IMR-90 (cell line): ENCODE measurements around the gene HTRA2. TPM values are rescaled to one million over a fixed set of nuclear protein-coding genes. Genes with fewer than 3 reads are reported as not detected.

Source experiments
- ATAC-seq: fragments of 200-7000 bp; cut with Tn5 transposase; 2 replicates; pipeline ENCODE4 v1.9.1; 2020; ENCODE audit warnings: low read depth, mild to moderate bottlenecking, moderate library complexity
- BruUV-seq: library from RNA; stranded (reverse); fragments of 400-500 nt; replicated peaks from 2 replicates; lab custom pipeline; 2021; lab: Mats Ljungman, UMichigan
- CTCF ChIA-PET: fragments of 300-600 bp; formaldehyde crosslinking; extraction: SDS; loops from one replicate; lab custom pipeline; 2021; ENCODE audit warnings: antibody characterized with exemption; lab: Yijun Ruan, JAX
- POLR2A ChIA-PET: fragments of 300-600 bp; sonication (Branson Sonifier 250); formaldehyde crosslinking; loops from one replicate; lab custom pipeline; 2022; ENCODE audit warnings: antibody characterized with exemption; ENCODE audit not compliant: unreplicated experiment; lab: Charles Lee
- DNase-seq: peaks from one replicate; pipeline ENCODE4 v3.0.0; 2013
- H2AFZ ChIP-seq: replicated peaks from 2 replicates; pipeline ENCODE3; 2013; ENCODE audit warnings: low read length, mild to moderate bottlenecking; ENCODE audit not compliant: poor library complexity
- H2AK5ac ChIP-seq: 2 replicates; pipeline ENCODE4 v1.6.1; 2013; ENCODE audit warnings: low read depth, low read length, inconsistent platforms
- H2AK9ac ChIP-seq: replicated peaks from 2 replicates; pipeline ENCODE3; 2013; ENCODE audit warnings: mild to moderate bottlenecking, low read depth, low read length, moderate library complexity; ENCODE audit not compliant: poor library complexity
- H2BK120ac ChIP-seq: 2 replicates; pipeline ENCODE4 v1.6.1; 2013; ENCODE audit warnings: low read depth, low read length, inconsistent platforms
- H2BK15ac ChIP-seq: 3 replicates; pipeline ENCODE4 v1.6.1; 2013; ENCODE audit warnings: low read depth, low read length, inconsistent platforms
- H2BK20ac ChIP-seq: 2 replicates; pipeline ENCODE4 v1.6.1; 2013; ENCODE audit warnings: low read depth, mild to moderate bottlenecking, inconsistent platforms, low read length, moderate library complexity
- H2BK5ac ChIP-seq: 2 replicates; pipeline ENCODE4 v1.6.1; 2013; ENCODE audit warnings: mild to moderate bottlenecking, low read depth, low read length, inconsistent platforms; ENCODE audit not compliant: poor library complexity, severe bottlenecking
- H3K14ac ChIP-seq: replicated peaks from 2 replicates; pipeline ENCODE4 v1.6.1; 2013; ENCODE audit warnings: low read depth, low read length, inconsistent platforms
- H3K18ac ChIP-seq: 2 replicates; pipeline ENCODE4 v1.6.1; 2013; ENCODE audit warnings: low read depth, low read length, control low read depth
- H3K23ac ChIP-seq: 2 replicates; pipeline ENCODE4 v1.6.1; 2013; ENCODE audit warnings: low read depth, low read length, inconsistent platforms
- H3K27ac ChIP-seq: 2 replicates; pipeline ENCODE4 v1.5.1; 2013; ENCODE audit warnings: mild to moderate bottlenecking, control low read depth, low read length; ENCODE audit not compliant: insufficient read depth
- H3K27me3 ChIP-seq: 2 replicates; pipeline ENCODE4 v1.6.1; 2013; ENCODE audit warnings: low read length; ENCODE audit not compliant: control insufficient read depth, insufficient read depth
- H3K36me3 ChIP-seq: 2 replicates; pipeline ENCODE4 v1.6.1; 2013; ENCODE audit warnings: low read length, mixed read lengths; ENCODE audit not compliant: control insufficient read depth, insufficient read depth
- H3K4ac ChIP-seq: 2 replicates; pipeline ENCODE4 v1.6.1; 2013; ENCODE audit warnings: low read depth, low read length, inconsistent platforms
- H3K4me1 ChIP-seq: 2 replicates; pipeline ENCODE4 v1.6.1; 2013; ENCODE audit warnings: low read length, mixed read lengths; ENCODE audit not compliant: control insufficient read depth, insufficient read depth
- H3K4me2 ChIP-seq: 2 replicates; pipeline ENCODE4 v1.6.1; 2013; ENCODE audit warnings: low read depth, mild to moderate bottlenecking, control low read depth, low read length, moderate library complexity
- H3K4me3 ChIP-seq: 2 replicates; pipeline ENCODE4 v1.5.1; 2013; ENCODE audit warnings: low read depth, mild to moderate bottlenecking, control low read depth, low read length, moderate library complexity; ENCODE audit not compliant: insufficient read depth
- H3K56ac ChIP-seq: 2 replicates; pipeline ENCODE4 v1.6.1; 2013; ENCODE audit warnings: low read length, inconsistent platforms; ENCODE audit not compliant: insufficient read depth; ENCODE audit errors: extremely low read depth
- H3K79me1 ChIP-seq, 2 experiments: 2 replicates each; pipeline ENCODE4 v1.6.1; 2013; ENCODE audit warnings: low read length in 2 of 2, inconsistent platforms in 1 of 2, low read depth in 1 of 2
- H3K9ac ChIP-seq: 2 replicates; pipeline ENCODE4 v1.6.1; 2013; ENCODE audit warnings: low read depth, low read length, control low read depth
- H3K9me1 ChIP-seq: 2 replicates; pipeline ENCODE4 v1.6.1; 2013; ENCODE audit warnings: low read length, inconsistent platforms; ENCODE audit not compliant: insufficient read depth
- H3K9me3 ChIP-seq: 2 replicates; pipeline ENCODE4 v1.6.1; 2013; ENCODE audit warnings: low read length; ENCODE audit not compliant: control insufficient read depth, insufficient read depth
- H4K20me1 ChIP-seq: 2 replicates; pipeline ENCODE4 v1.6.1; 2013; ENCODE audit warnings: low read length, inconsistent platforms; ENCODE audit not compliant: insufficient read depth
- H4K5ac ChIP-seq: 2 replicates; pipeline ENCODE4 v1.6.1; 2013; ENCODE audit warnings: mild to moderate bottlenecking, low read depth, low read length, control low read depth
- H4K8ac ChIP-seq, 2 experiments: 2 replicates each; pipeline ENCODE4 v1.6.1; 2013; ENCODE audit warnings: low read depth in 2 of 2, low read length in 2 of 2, control low read depth in 1 of 2, inconsistent platforms in 1 of 2
- H4K91ac ChIP-seq: 2 replicates; pipeline ENCODE4 v1.6.1; 2013; ENCODE audit warnings: low read depth, low read length, inconsistent platforms; ENCODE audit not compliant: insufficient read depth
- BHLHE40 ChIP-seq: fragments of 150-350 bp; IDR thresholded peaks from 2 replicates; pipeline ENCODE4 v1.6.1; 2016; ENCODE audit warnings: mild to moderate bottlenecking, low read depth, low read length
- CEBPB ChIP-seq: IDR thresholded peaks from 2 replicates; pipeline ENCODE4 v1.6.1; 2012; ENCODE audit warnings: low read depth, low read length, improper control_type of control experiment
- MAFK ChIP-seq: IDR thresholded peaks from 2 replicates; pipeline ENCODE4 v1.6.1; 2012; ENCODE audit warnings: low read depth, low read length, improper control_type of control experiment
- MAZ ChIP-seq: IDR thresholded peaks from 2 replicates; pipeline ENCODE4 v1.6.1; 2012; ENCODE audit warnings: low read depth, mild to moderate bottlenecking, low read length, improper control_type of control experiment, moderate library complexity, borderline replicate concordance
- MXI1 ChIP-seq: IDR thresholded peaks from 2 replicates; pipeline ENCODE4 v1.6.1; 2012; ENCODE audit warnings: low read depth, mild to moderate bottlenecking, low read length, moderate library complexity, borderline replicate concordance
- POLR2A ChIP-seq: IDR thresholded peaks from 2 replicates; pipeline ENCODE4 v1.6.1; 2012; ENCODE audit warnings: mild to moderate bottlenecking, low read depth, low read length
- RAD21 ChIP-seq: IDR thresholded peaks from 2 replicates; pipeline ENCODE4 v1.6.1; 2012; ENCODE audit warnings: low read length, improper control_type of control experiment
- RCOR1 ChIP-seq: IDR thresholded peaks from 2 replicates; pipeline ENCODE4 v1.6.1; 2012; ENCODE audit warnings: mild to moderate bottlenecking, low read length, improper control_type of control experiment; ENCODE audit not compliant: insufficient replicate concordance
- RFX5 ChIP-seq: IDR thresholded peaks from 2 replicates; pipeline ENCODE4 v1.8.0; 2012; ENCODE audit warnings: low read depth, mild to moderate bottlenecking, low read length, moderate library complexity
- WGBS, 2 experiments: methylation state at CpG; one replicate each; pipeline versions ENCODE4 v1.1.5 to v1.1.7; 2013; ENCODE audit warnings: missing lambda C conversion rate in 2 of 2; ENCODE audit not compliant: insufficient read length in 1 of 2; ENCODE audit errors: extremely low coverage in 2 of 2; 5-methylcytosine and 5-hydroxymethylcytosine counted together
- dilution Hi-C: fragments of 300-500 bp; cut with HindIII; formaldehyde crosslinking; loops from one replicate; pipeline ENCODE4 v1.14.3; 2018; ENCODE audit warnings: low sequenced_read_pairs; ENCODE audit not compliant: unreplicated experiment
- in situ Hi-C: fragments of 300-500 bp; cut with MboI; formaldehyde crosslinking; loops from 3 replicates; pipeline ENCODE4 v1.14.3; 2019; ENCODE audit warnings: low sequenced_read_pairs, inconsistent platforms, mixed read lengths
- intact Hi-C: fragments of 100-400 bp; cut with micrococcal nuclease; formaldehyde crosslinking; loops from 2 replicates; pipeline ENCODE4 v1.10.0; 2022
- polyA plus RNA-seq, 3 experiments: library from polyadenylated mRNA; depleted of rRNA; stranded (reverse); fragments of >200 nt; gene quantifications; 2 replicates each; pipeline ENCODE4 v1.2.3, GENCODE V29; 2012; ENCODE audit warnings: low replicate concordance in 1 of 3
- total RNA-seq: library from RNA; depleted of rRNA; stranded (reverse); fragments of >200 nt; gene quantifications from 2 replicates; pipeline ENCODE4 v1.2.3, GENCODE V29; 2012

Gene HTRA2
- total and polyA plus RNA-seq, 2 of the 4 experiments (the other 2 are of a cell fraction): 23.6 to 28.1 TPM

DNA sequence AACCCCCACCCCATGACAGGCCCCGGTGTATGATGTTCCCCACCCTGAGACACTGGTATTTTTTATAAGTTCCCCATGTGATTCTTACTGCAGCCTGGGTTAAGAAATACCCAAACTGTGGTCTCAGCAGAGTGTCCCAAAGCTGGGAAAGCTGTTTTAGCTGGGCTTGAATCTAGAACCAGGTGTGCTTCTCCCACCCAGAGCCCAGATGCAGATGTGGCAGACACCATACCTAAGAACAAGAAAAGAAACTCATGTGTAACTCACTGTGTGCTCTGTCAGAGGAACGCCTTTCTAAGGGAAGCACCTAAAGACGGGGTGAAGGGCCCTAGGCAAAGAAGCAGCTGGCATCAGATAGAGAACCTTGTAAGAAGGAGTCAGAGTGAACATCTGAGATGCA, 48.7 kb downstream of the HTRA2 start:
- dilution Hi-C loops (no loop called here), intact Hi-C loops (loop anchor here (5.0 kb wide), 1 partner anchor 326 kb away; no protein-coding TSS in a partner anchor), in situ Hi-C loops (loop anchor here (5.0 kb wide), 1 partner anchor 96 kb away; the partner anchor contains the start of genes CCDC142 and TTC31)
- DNase-seq (no peak), ATAC-seq (no peak)
- Histone ChIP-seq H3K4me2 (peak overlapping the region; percentile 19; the same call in 1 of the 2 replicates), H2AFZ (no peak overlapping the region), H3K23ac (no peak overlapping the region), H3K27me3 (no peaks in the 10 kb centered on the region), H4K20me1 (no peaks in the 10 kb centered on the region), H3K14ac (no peak overlapping the region; the same call in 1 of the 2 replicates), H3K18ac (0 out of 2 replicates have a peak overlapping the region, but pooled peaks have one; percentile 13), H3K79me1 (no peaks in the 10 kb centered on the region), H3K56ac (no peak overlapping the region), H4K8ac (peak overlapping the region in 1 of 2 experiments; percentile 56; a peak in 2 of 4 replicates), H3K9ac (no peak overlapping the region), H3K36me3 (no peaks in the 10 kb centered on the region), H2BK120ac (peak overlapping the region; percentile 22; the same call in 1 of the 2 replicates), H3K4me1 (peaks cover 24% of the 10 kb centered on the region), H4K5ac (0 out of 2 replicates have a peak overlapping the region, but pooled peaks have one; percentile 10), H3K9me3 (no peaks in the 10 kb centered on the region), H2BK5ac (peak overlapping the region; percentile 27), H2BK20ac (peak overlapping the region; percentile 41; the same call in 1 of the 2 replicates), H3K9me1 (peaks cover 22% of the 10 kb centered on the region), H3K27ac (peak overlapping the region; percentile 23; the same call in 1 of the 2 replicates), H2AK9ac (no peak overlapping the region), H2AK5ac (peak overlapping the region; percentile 54; the same call in 1 of the 2 replicates), H3K4ac (peak overlapping the region; percentile 16), H3K4me3 (no peak overlapping the region), H4K91ac (peak overlapping the region; percentile 17; the same call in 1 of the 2 replicates), H2BK15ac (0 out of 3 replicates have a peak overlapping the region, but pooled peaks have one; percentile 6)
- TF ChIP-seq MAFK (no peak), POLR2A (no peak), RCOR1 (no peak), RFX5 (no peak), MAZ (no peak), RAD21 (no peak), CEBPB (no peak), MXI1 (no peak), BHLHE40 (no peak)
- ChIA-PET POLR2A (no interaction called here), CTCF (no interaction called here)
- no TSS peak for BruUV-seq
- no CpG with 5 or more reads among the region's 3 CpGs for WGBS, 2 experiments
